ENCODE measurements around the gene MTPN. TPM values are rescaled to one million over a fixed set of nuclear protein-coding genes. Genes with fewer than 3 reads are reported as not detected.

Gene MTPN
- total RNA-seq, 1 donor from 2014 or later: 199 TPM

GRCh38 chr7:135956393-135956792 is 20.8 kb downstream of the MTPN start:
- ATAC-seq: no peak

DNA sequence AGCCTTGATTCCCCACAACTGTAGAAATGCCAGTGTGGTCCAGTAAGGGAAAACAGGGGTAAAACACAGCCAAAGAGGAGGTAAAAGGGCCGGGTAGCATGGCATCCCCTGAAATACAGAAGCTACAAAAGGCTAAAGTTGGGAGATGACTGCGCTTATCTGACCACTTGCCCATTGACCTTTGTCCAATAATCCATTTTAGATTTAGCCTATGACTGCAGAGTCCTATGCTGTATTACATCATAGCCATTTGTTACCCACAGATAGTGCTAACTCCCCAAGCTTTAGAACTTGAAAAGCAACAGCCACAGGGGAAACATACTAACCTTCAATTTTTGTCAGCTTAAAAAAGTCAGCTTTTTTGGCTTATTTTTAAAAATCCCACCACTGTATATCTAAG is 26.2 kb downstream of the MTPN start:
- ATAC-seq: no peak

DNA sequence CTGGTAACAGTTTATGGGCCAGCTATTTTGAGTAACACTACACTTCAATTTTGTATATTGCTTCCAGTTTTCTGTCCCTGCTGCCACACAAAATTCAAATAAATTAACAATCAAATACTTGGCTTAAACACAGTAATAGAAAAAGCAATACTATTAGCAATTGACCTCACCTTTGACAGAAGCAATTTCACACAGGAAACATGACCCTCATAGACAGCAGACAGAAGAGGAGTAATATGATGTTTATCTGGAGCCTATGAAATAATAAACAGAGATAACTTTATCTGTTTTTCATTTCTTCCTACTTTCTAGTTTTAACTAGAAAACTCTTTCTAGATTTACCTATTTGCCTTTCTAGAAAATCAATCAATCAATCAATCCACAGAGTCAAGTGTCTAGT is 26.7 kb downstream of the MTPN start:
- ATAC-seq: no peak

GRCh38 chr7:135946289-135947055 is 30.7 kb downstream of the MTPN start:
- ATAC-seq: no peak

GRCh38 chr7:135944753-135945152 is 32.4 kb downstream of the MTPN start:
- ATAC-seq: no peak

GRCh38 chr7:135943134-135943879 is 33.9 kb downstream of the MTPN start:
- no peak for ATAC-seq

GRCh38 chr7:135942614-135943013 is 34.5 kb downstream of the MTPN start:
- no peak for ATAC-seq

- ATAC-seq: no peak
These were observed 36.8 kb downstream of the MTPN start for GRCh38 chr7:135940077-135941075.

- ATAC-seq: no peak
These were observed 37.8 kb downstream of the MTPN start for GRCh38 chr7:135939261-135939812.

DNA sequence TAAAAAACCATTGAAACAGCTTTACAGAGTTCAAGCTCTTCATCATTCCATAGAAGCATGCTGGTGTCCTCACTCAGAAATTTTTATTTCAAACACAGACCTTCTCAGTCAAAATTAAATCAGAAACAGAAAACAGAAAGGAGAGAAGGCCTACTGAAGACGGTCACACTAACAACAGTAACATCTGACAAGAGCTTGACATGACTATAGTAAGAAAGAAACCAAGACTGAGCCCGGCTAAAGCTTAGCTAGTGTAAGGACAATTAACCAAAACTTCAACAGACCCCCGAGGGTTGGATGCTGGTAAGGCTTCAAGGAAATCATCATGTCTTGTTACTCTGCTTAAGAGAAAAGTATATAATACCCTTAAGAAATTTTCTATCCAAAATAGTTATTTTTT is 38.6 kb downstream of the MTPN start:
- ATAC-seq: no peak

DNA sequence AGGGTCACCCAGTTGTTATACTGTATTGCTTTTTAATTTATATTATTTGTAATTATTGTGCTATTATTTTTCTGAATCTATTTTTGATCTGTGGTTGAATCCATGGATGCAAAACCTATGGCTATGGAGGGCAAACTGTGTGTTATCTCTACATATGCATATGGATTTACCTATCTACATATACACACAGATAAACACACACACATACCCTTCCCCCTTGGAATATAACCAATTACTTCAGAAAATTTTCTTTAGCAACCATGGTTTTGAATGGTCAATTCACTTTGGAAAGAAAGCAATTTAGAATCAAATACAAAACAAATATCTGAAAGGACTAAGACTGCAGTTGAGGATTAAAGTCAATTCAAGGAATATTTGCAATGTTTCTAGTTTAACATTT is 39.1 kb downstream of the MTPN start:
- ATAC-seq: no peak

- no peak for ATAC-seq
These were observed 40.5 kb downstream of the MTPN start for GRCh38 chr7:135936497-135937217.

DNA sequence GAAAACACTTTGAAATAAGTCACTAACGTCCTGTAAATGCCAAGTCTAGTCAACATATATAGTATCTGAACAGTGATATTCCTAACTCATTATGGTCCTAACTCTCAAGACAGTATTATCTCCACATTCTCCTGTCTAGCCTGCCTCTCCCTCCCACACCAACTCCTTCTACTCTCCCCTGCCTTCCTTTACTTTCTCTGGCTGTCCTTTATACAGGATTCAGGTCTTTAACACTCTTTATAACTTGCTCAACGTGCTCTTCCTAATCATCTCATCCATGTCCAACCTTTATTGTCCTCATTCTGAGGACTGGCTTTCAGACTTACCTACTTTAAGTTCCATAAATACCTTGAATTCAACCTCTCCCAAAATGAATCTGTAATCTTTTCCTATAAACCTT is 42.5 kb downstream of the MTPN start:
- no peak for ATAC-seq

GRCh38 chr7:135933509-135934188 is 43.5 kb downstream of the MTPN start:
- peak; percentile 30 for ATAC-seq

GRCh38 chr7:135932131-135932530 is 45.0 kb downstream of the MTPN start:
- no peak for ATAC-seq

DNA sequence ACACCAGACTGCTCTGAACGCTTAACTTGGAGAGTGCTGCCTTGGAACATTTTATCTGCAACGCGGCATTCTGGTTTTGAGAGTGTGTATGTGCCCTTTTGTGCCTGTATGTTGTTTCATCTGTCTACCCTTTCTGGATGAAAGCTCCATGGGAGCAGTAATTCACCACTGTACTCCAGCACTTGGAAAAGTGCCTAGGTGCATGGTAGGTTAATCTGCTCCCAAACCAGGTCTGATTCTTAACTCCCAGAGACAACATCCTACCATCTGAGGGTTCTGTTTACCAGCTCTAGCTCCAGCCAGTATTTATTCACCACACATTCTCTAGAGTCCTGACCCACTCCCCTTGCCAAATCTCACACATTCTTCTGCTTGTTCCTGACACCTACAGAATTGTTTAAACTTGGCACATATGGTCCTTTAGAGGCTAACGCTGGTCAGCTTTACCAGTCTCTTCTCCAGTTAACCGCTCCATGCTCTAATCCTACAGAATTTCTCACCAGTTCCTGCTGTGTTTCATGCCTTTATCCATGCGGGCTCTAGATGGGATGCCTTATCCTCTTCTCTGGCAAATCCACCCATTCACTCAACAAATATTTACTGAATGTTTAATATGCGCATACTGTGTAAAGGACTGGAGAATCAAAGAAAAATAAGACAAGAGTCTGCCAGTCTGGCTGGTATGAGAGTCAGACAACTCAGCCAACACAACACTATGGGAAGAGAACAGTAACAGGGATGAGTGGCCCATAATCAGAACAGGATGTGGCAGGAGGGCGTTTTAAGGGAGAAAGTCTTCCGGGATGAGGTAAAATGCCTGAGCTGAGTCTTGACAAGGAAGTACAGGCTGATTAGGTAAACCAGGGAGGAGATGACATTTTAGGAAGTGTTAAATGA is 46.3 kb downstream of the MTPN start:
- ATAC-seq: peak; percentile 56

DNA sequence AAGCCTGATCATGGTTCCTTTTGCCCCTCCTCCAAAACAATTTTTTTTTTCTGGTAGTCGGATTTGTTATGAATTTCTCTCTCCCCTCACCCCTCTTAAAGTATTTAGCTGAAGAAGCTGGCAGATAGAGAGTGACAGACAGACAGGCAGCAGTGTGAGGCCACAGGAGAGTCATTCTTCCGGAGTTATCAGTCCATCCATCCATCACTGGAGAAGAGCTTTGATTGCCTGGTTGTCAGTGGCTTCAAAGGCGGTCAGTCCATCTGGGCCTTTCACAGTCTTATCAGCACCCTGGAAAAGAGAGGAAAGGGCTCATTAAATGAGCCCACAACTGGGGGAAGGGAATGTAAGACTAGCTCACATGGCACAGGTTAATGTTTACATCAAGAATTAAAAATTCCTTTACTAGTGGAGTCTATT is 47.4 kb downstream of the MTPN start:
- ATAC-seq: no peak

DNA sequence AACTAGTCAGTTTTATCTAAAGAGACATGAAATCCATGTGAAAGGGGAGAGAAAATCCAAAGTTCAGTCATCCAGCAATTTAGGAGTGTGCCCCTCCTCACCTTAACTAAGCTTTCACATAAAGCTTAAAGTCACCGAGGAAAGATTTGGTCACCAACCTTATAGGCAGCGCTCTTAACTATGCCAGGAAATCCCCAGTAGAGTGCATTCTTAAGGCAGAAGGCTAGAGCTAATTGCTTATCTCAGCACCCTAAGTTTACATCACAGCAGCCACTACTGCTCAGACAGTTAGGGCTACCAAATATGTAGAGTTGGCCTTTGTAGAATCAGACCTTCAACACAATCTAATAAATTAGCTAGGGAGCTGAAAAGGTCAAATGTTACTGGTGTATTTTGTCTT is 47.9 kb downstream of the MTPN start:
- no peak for ATAC-seq

DNA sequence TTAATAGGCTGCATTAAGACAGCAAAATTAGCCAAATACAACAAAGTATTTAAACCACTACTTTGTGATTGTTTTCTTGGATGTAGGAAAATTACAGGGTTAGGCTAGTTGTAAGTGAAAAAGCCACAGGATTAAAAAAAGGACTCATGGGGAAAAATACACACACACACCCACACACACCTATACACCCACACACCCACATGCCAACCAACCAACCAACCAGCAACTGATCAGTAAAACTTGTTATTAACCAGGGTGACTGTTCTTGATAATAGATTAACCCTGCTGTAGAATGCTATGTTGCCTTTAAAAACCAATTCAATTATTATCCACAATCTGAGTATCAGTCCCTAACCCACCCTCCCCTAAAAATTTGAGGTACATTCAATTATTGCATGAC is 49.0 kb downstream of the MTPN start:
- ATAC-seq: peak; percentile 42

GRCh38 chr7:135925210-135925609 is 51.9 kb downstream of the MTPN start:
- no peak for ATAC-seq
